ENCODE measurements around the gene MEGF10. TPM values are rescaled to one million over a fixed set of nuclear protein-coding genes. Genes with fewer than 3 reads are reported as not detected.

MEGF10 gene
- total RNA-seq, 3 donors from 2014 or later = 0.48 to 14.4 (median 2.3) TPM

GRCh38 chr5:127435821-127436220 lies 145.2 kb downstream of the MEGF10 start:
- intact Hi-C loops (cut with DNase I; ENCODE audit: low total_unique reads) = no loop called here
- H3K27ac ChIP-seq = no peak overlapping the region

GRCh38 chr5:127439644-127440043 lies 149.0 kb downstream of the MEGF10 start:
- no peak overlapping the region for H3K4me3 ChIP-seq
- no peaks in the 10 kb centered on the region for H3K4me1 ChIP-seq
- TF ChIP-seq CTCF (IDR thresholded peaks at IDR 0.05) = no peak
- no peak for TF ChIP-seq POLR2A (IDR thresholded peaks at IDR 0.05)
- TF ChIP-seq POLR2AphosphoS5 (IDR thresholded peaks at IDR 0.05) = no peak
- H3K27me3 ChIP-seq = no peaks in the 10 kb centered on the region
- no peak overlapping the region for H3K27ac ChIP-seq
- no peaks in the 10 kb centered on the region for H3K9me3 ChIP-seq
- no peak for DNase-seq (ENCODE audit: low spot score in 2 of 2)
- no peaks in the 10 kb centered on the region for H3K36me3 ChIP-seq
- intact Hi-C loops (cut with DNase I; ENCODE audit: low total_unique reads) = loop anchor here (1.0 kb wide), 1 partner anchor 10 kb away; no protein-coding TSS in a partner anchor

More at GRCh38 chr5:127435821-127436220, 145.2 kb downstream of the MEGF10 start:
- Histone ChIP-seq H3K27me3 (no peaks in the 10 kb centered on the region), H3K4me3 (no peak overlapping the region), H3K4me1 (no peaks in the 10 kb centered on the region), H3K9me3 (no peaks in the 10 kb centered on the region), H3K36me3 (no peaks in the 10 kb centered on the region)
- TF ChIP-seq CTCF (IDR thresholded peaks at IDR 0.05) = no peak
- TF ChIP-seq POLR2A (IDR thresholded peaks at IDR 0.05) = no peak
- no peak for TF ChIP-seq POLR2AphosphoS5 (IDR thresholded peaks at IDR 0.05)
- DNase-seq (ENCODE audit: low spot score in 2 of 2) = no peak

- H3K4me3 ChIP-seq = no peak overlapping the region
Measured at GRCh38 chr5:127440831-127441230, 150.2 kb downstream of the MEGF10 start.

GRCh38 chr5:127441799-127442484 lies 151.3 kb downstream of the MEGF10 start:
- Histone ChIP-seq H3K4me1 (no peaks in the 10 kb centered on the region), H3K9me3 (no peaks in the 10 kb centered on the region), H3K4me3 (no peak overlapping the region), H3K27ac (no peak overlapping the region), H3K27me3 (no peaks in the 10 kb centered on the region), H3K36me3 (no peaks in the 10 kb centered on the region)
- no peak for DNase-seq (ENCODE audit: low spot score in 2 of 2)
- no peak for TF ChIP-seq POLR2A (IDR thresholded peaks at IDR 0.05)
- no peak for TF ChIP-seq POLR2AphosphoS5 (IDR thresholded peaks at IDR 0.05)
- TF ChIP-seq CTCF (IDR thresholded peaks at IDR 0.05) = peak in 2 of 3 donors; percentile 14 to 15
- intact Hi-C loops (cut with DNase I; ENCODE audit: low total_unique reads) = no loop called here

More at GRCh38 chr5:127440831-127441230, 150.2 kb downstream of the MEGF10 start:
- H3K27me3 ChIP-seq = no peaks in the 10 kb centered on the region
- no peaks in the 10 kb centered on the region for H3K36me3 ChIP-seq
- no peak overlapping the region for H3K27ac ChIP-seq
- no peak for DNase-seq (ENCODE audit: low spot score in 2 of 2)
- TF ChIP-seq CTCF (IDR thresholded peaks at IDR 0.05) = no peak
- no peak for TF ChIP-seq POLR2A (IDR thresholded peaks at IDR 0.05)
- TF ChIP-seq POLR2AphosphoS5 (IDR thresholded peaks at IDR 0.05) = no peak
- intact Hi-C loops (cut with DNase I; ENCODE audit: low total_unique reads) = loop anchor here (1.0 kb wide), 1 partner anchor 12 kb away; no protein-coding TSS in a partner anchor
- no peaks in the 10 kb centered on the region for H3K4me1 ChIP-seq
- no peaks in the 10 kb centered on the region for H3K9me3 ChIP-seq

GRCh38 chr5:127444171-127444570 lies 153.6 kb downstream of the MEGF10 start:
- DNase-seq (ENCODE audit: low spot score in 2 of 2) = no peak
- intact Hi-C loops (cut with DNase I; ENCODE audit: low total_unique reads) = no loop called here

More at GRCh38 chr5:127444171-127444570, 153.6 kb downstream of the MEGF10 start:
- H3K4me3 ChIP-seq = no peak overlapping the region
- H3K27ac ChIP-seq = no peak overlapping the region
- H3K4me1 ChIP-seq = no peaks in the 10 kb centered on the region
- TF ChIP-seq POLR2A (IDR thresholded peaks at IDR 0.05) (no peak), POLR2AphosphoS5 (IDR thresholded peaks at IDR 0.05) (no peak), CTCF (IDR thresholded peaks at IDR 0.05) (no peak)
- no peaks in the 10 kb centered on the region for H3K36me3 ChIP-seq
- H3K27me3 ChIP-seq = no peaks in the 10 kb centered on the region
- no peaks in the 10 kb centered on the region for H3K9me3 ChIP-seq
